H1 (cell line): Measurements from ENCODE around the gene KIF3B. TPM values are rescaled to one million over a fixed set of nuclear protein-coding genes. Genes with fewer than 3 reads are reported as not detected.

Experiments used
- CTCF ChIA-PET: fragments of 300-600 bp; sonication (Branson Sonifier 250); formaldehyde crosslinking; loops from one replicate; lab custom pipeline; 2021; ENCODE audit not compliant: partially characterized antibody; lab: Charles Lee
- POLR2A ChIA-PET: fragments of 300-600 bp; sonication (Branson Sonifier 250); formaldehyde crosslinking; loops from one replicate; lab custom pipeline; 2021; ENCODE audit warnings: inconsistent platforms; ENCODE audit not compliant: partially characterized antibody; lab: Charles Lee
- DNase-seq, 2 experiments: peaks; one replicate each; pipeline versions ENCODE4 v3.0.0 to v3.0.0-alpha.2; 2010 to 2022; ENCODE audit warnings: low spot score in 2 of 2, low read depth in 1 of 2, mixed read lengths in 1 of 2
- FAIRE-seq: peaks from 2 replicates; lab custom pipeline; 2011; peaks lifted over from hg19 to GRCh38; lab: Jason Lieb, UNC
- H2AFZ ChIP-seq: 2 replicates; pipeline ENCODE4 v1.8.1; 2012; ENCODE audit warnings: low read length, inconsistent platforms
- H2AK5ac ChIP-seq: 2 replicates; pipeline ENCODE4 v1.6.1; 2013; ENCODE audit warnings: low read depth, low read length
- H2BK120ac ChIP-seq: replicated peaks from 2 replicates; pipeline ENCODE3; 2013; ENCODE audit warnings: low read depth, low read length, inconsistent platforms
- H2BK12ac ChIP-seq: 2 replicates; pipeline ENCODE4 v1.6.1; 2013; ENCODE audit warnings: low read depth, low read length
- H2BK15ac ChIP-seq: 2 replicates; pipeline ENCODE4 v1.6.1; 2013; ENCODE audit warnings: low read length
- H2BK20ac ChIP-seq: 2 replicates; pipeline ENCODE4 v1.6.1; 2013; ENCODE audit warnings: low read length
- H2BK5ac ChIP-seq: 2 replicates; pipeline ENCODE4 v1.6.1; 2013; ENCODE audit warnings: low read depth, low read length
- H3K14ac ChIP-seq: 2 replicates; pipeline ENCODE4 v1.6.1; 2013; ENCODE audit warnings: inconsistent platforms; ENCODE audit not compliant: insufficient read length
- H3K18ac ChIP-seq: 2 replicates; pipeline ENCODE4 v1.6.1; 2013; ENCODE audit warnings: low read length; ENCODE audit errors: extremely low read depth
- H3K23ac ChIP-seq: 2 replicates; pipeline ENCODE4 v1.6.1; 2013; ENCODE audit warnings: inconsistent platforms; ENCODE audit not compliant: insufficient read length
- H3K23me2 ChIP-seq: 2 replicates; pipeline ENCODE4 v1.6.1; 2013; ENCODE audit warnings: low read depth, low read length
- H3K27ac ChIP-seq: 2 replicates; pipeline ENCODE4 v1.6.1; 2011; ENCODE audit warnings: low read depth, low read length, inconsistent platforms
- H3K27me3 ChIP-seq, 4 experiments: replicated peaks in 1 of 4; 1 replicate in 1 of 4; 2 replicates in 3 of 4; pipeline versions ENCODE4 v1.6.1 to v1.8.1; 2011 to 2013; ENCODE audit warnings: low read length in 3 of 4, mild to moderate bottlenecking in 3 of 4, inconsistent platforms in 2 of 4, mixed read lengths in 2 of 4, moderate library complexity in 1 of 4; ENCODE audit not compliant: control insufficient read depth in 3 of 4, insufficient read depth in 3 of 4; ENCODE audit errors: extremely low read depth in 1 of 4
- H3K36me3 ChIP-seq, 4 experiments: 2 replicates each; pipeline versions ENCODE4 v1.6.1 to v1.8.1; 2011 to 2013; ENCODE audit warnings: mild to moderate bottlenecking in 4 of 4, low read length in 3 of 4, moderate library complexity in 2 of 4, control low read depth in 1 of 4, inconsistent platforms in 1 of 4; ENCODE audit not compliant: insufficient read depth in 4 of 4, control insufficient read depth in 2 of 4
- H3K4ac ChIP-seq: replicated peaks from 2 replicates; pipeline ENCODE3; 2013; ENCODE audit warnings: low read length, low read depth, mixed read lengths, inconsistent platforms; ENCODE audit not compliant: insufficient read length
- H3K4me1 ChIP-seq, 4 experiments: replicated peaks in 1 of 4; 1 replicate in 1 of 4; 2 replicates in 3 of 4; pipeline versions ENCODE4 v1.6.1 to v1.8.1; 2011 to 2013; ENCODE audit warnings: low read length in 3 of 4, inconsistent platforms in 2 of 4, mixed read lengths in 1 of 4; ENCODE audit not compliant: insufficient read depth in 4 of 4, control insufficient read depth in 3 of 4
- H3K4me2 ChIP-seq, 2 experiments: 2 replicates each; pipeline versions ENCODE4 v1.6.1 to v1.8.1; 2011 to 2013; ENCODE audit warnings: low read depth in 2 of 2, low read length in 2 of 2, control low read depth in 1 of 2, inconsistent platforms in 1 of 2, mild to moderate bottlenecking in 1 of 2; ENCODE audit not compliant: insufficient read depth in 1 of 2
- H3K4me3 ChIP-seq, 4 experiments: fragments of 200-600, 300-600 bp in 1 of 4; sonication (generic), shearing (Covaris generic), sonication (Bioruptor Twin) in 1 of 4; 2 replicates each; pipeline versions ENCODE4 v1.5.1 to v1.8.1; 2011 to 2016; ENCODE audit warnings: low read length in 4 of 4, low read depth in 3 of 4, control low read depth in 2 of 4, inconsistent platforms in 2 of 4, mild to moderate bottlenecking in 2 of 4, mixed read lengths in 1 of 4, moderate library complexity in 1 of 4; ENCODE audit not compliant: insufficient read depth in 2 of 4; ENCODE audit errors: extremely low read depth in 1 of 4
- H3K56ac ChIP-seq: replicated peaks from 2 replicates; pipeline ENCODE3; 2013; ENCODE audit warnings: low read depth, mild to moderate bottlenecking, mixed read lengths, low read length, inconsistent platforms; ENCODE audit not compliant: insufficient read length
- H3K79me1 ChIP-seq: 2 replicates; pipeline ENCODE4 v1.6.1; 2013; ENCODE audit warnings: low read depth, low read length, control low read depth
- H3K79me2 ChIP-seq, 2 experiments: 2 replicates each; pipeline versions ENCODE4 v1.6.1 to v1.8.1; 2012 to 2013; ENCODE audit warnings: low read length in 2 of 2, mild to moderate bottlenecking in 2 of 2, inconsistent platforms in 1 of 2; ENCODE audit not compliant: insufficient read depth in 2 of 2, control insufficient read depth in 1 of 2
- H3K9ac ChIP-seq, 4 experiments: replicated peaks in 1 of 4; 1 replicate in 1 of 4; 2 replicates in 3 of 4; pipeline versions ENCODE4 v1.6.1 to v1.8.1; 2011 to 2013; ENCODE audit warnings: low read depth in 3 of 4, low read length in 3 of 4, control low read depth in 2 of 4, mild to moderate bottlenecking in 2 of 4, moderate library complexity in 2 of 4, inconsistent platforms in 1 of 4; ENCODE audit errors: extremely low read depth in 1 of 4
- H3K9me3 ChIP-seq, 2 experiments: 2 replicates each; pipeline versions ENCODE4 v1.6.1 to v1.8.1; 2012 to 2013; ENCODE audit warnings: mild to moderate bottlenecking in 2 of 2, moderate library complexity in 2 of 2, control low read depth in 1 of 2, inconsistent platforms in 1 of 2, low read depth in 1 of 2, low read length in 1 of 2, mixed read lengths in 1 of 2; ENCODE audit not compliant: insufficient read depth in 2 of 2
- H4K20me1 ChIP-seq, 2 experiments: replicated peaks in 1 of 2; 2 replicates each; pipeline versions ENCODE3 to v1.8.1; 2011 to 2013; ENCODE audit warnings: inconsistent platforms in 2 of 2, low read length in 2 of 2, mild to moderate bottlenecking in 1 of 2; ENCODE audit not compliant: insufficient read depth in 2 of 2, control insufficient read depth in 1 of 2
- H4K5ac ChIP-seq: 2 replicates; pipeline ENCODE4 v1.6.1; 2013; ENCODE audit warnings: low read length, low read depth, mixed read lengths, inconsistent platforms; ENCODE audit not compliant: insufficient read length
- H4K8ac ChIP-seq: 2 replicates; pipeline ENCODE4 v1.8.0; 2013; ENCODE audit warnings: mild to moderate bottlenecking, moderate library complexity, low read length, inconsistent platforms; ENCODE audit not compliant: insufficient read depth; ENCODE audit errors: extremely low read depth
- H4K91ac ChIP-seq: replicated peaks from 2 replicates; pipeline ENCODE3; 2013; ENCODE audit warnings: low read length, mixed read lengths, inconsistent platforms; ENCODE audit not compliant: insufficient read length
- ASH2L ChIP-seq: fragments of 200-600, 300-600 bp; sonication (generic); IDR thresholded peaks from one replicate; pipeline ENCODE4 v1.7.1; 2017; ENCODE audit warnings: low read length
- EGR1 ChIP-seq: IDR thresholded peaks from 2 replicates; pipeline ENCODE4 v1.6.1; 2011; ENCODE audit warnings: low read depth, low read length, borderline replicate concordance
- EP300 ChIP-seq, 2 experiments: IDR thresholded peaks; 1 replicate in 1 of 2; 2 replicates in 1 of 2; pipeline ENCODE4 v1.6.1; 2011 to 2012; ENCODE audit warnings: low read depth in 2 of 2, low read length in 2 of 2, mild to moderate bottlenecking in 2 of 2, borderline replicate concordance in 1 of 2, inconsistent platforms in 1 of 2, moderate library complexity in 1 of 2
- EZH2 ChIP-seq: fragments of 200-600 bp; sonication (generic); IDR thresholded peaks from 2 replicates; pipeline ENCODE4 v1.7.1; 2012; ENCODE audit warnings: low read depth, mild to moderate bottlenecking, moderate library complexity, low read length, inconsistent platforms; ENCODE audit not compliant: severe bottlenecking
- HDAC6 ChIP-seq: IDR thresholded peaks from one replicate; pipeline ENCODE4 v1.7.1; 2012; ENCODE audit warnings: low read depth, mild to moderate bottlenecking, inconsistent platforms, low read length, moderate library complexity
- SIN3A ChIP-seq, 2 experiments: IDR thresholded peaks in 1 of 2; conservative IDR thresholded peaks in 1 of 2; 2 replicates each; pipeline ENCODE4 v1.6.1; 2011 to 2012; ENCODE audit warnings: low read length in 2 of 2, improper control_type of control experiment in 1 of 2, low read depth in 1 of 2, mild to moderate bottlenecking in 1 of 2
- SIRT6 ChIP-seq: IDR thresholded peaks from one replicate; pipeline ENCODE4 v1.7.1; 2012; ENCODE audit warnings: low read length, inconsistent platforms
- TEAD4 ChIP-seq: IDR thresholded peaks from 2 replicates; pipeline ENCODE4 v1.6.1; 2012; ENCODE audit warnings: low read depth, low read length, inconsistent platforms, mixed read lengths
- WGBS, 2 experiments: shearing (Covaris generic) in 1 of 2; methylation state at CpG; one replicate each; pipeline versions ENCODE4 v1.1.6 to v1.1.7; 2013 to 2015; ENCODE audit warnings: low lambda C conversion rate in 2 of 2, mixed read lengths in 2 of 2, inconsistent platforms in 1 of 2, low coverage in 1 of 2, missing lambda C conversion rate in 1 of 2; ENCODE audit not compliant: insufficient replicate concordance in 2 of 2, insufficient coverage in 1 of 2, insufficient read length in 1 of 2; ENCODE audit errors: extremely low coverage in 1 of 2, missing lambda C conversion rate in 1 of 2; 5-methylcytosine and 5-hydroxymethylcytosine counted together
- polyA plus RNA-seq, 7 experiments: library from polyadenylated mRNA; depleted of rRNA in 3 of 7; stranded (reverse) in 5 of 7; unstranded in 2 of 7; fragments of >200 nt in 5 of 7; fragments of 200-250 nt in 2 of 7; gene quantifications; 1 replicate in 5 of 7; 2 replicates in 1 of 7; 4 replicates in 1 of 7; pipeline versions ENCODE4 v1.2.1 to v1.2.3, GENCODE V29; 2011 to 2013; ENCODE audit warnings: missing spikeins in 2 of 7, mixed read lengths in 2 of 7
- total RNA-seq: library from RNA; stranded (reverse); fragmentation: NEBNext Ultra II Directional; extraction: Animal tissue kit (Norgen Biotek cat#: 25700); gene quantifications from 2 replicates; pipeline ENCODE4 v1.2.1, GENCODE V29; 2021
- TF ChIP-seq, protein P1 (sequence below): IDR thresholded peaks from 2 replicates; pipeline ENCODE4 v1.6.1; 2012; ENCODE audit warnings: low read length, inconsistent platforms
- TF ChIP-seq, protein P2 (sequence below): IDR thresholded peaks from 2 replicates; pipeline ENCODE4 v1.6.1; 2011; ENCODE audit warnings: low read length, improper control_type of control experiment

KIF3B gene
- total and polyA plus RNA-seq, 2 of the 8 experiments (the other 6 are each of a cell fraction or from before 2014, with no cell fraction given): 10.1 to 22.4 TPM

DNA sequence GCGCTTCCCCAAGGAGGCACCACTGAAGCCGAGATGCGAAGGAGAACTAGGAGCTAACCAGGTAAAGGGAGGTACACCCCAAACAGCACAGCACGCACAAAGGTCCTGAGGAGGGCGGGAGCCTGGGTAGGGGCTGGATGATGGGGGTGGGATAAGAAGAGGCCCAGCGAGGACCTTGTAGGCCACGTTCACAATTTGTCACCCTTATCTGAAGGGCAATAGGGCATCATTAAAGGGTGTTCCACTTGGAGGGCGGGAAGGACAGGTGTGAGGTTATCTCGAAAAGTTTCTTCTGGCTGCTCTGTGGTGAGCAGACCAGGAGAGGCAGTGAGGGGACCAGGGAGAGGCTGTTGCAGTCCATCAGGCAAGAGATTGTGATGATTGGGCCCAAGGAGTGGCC lies 44.2 kb upstream of the KIF3B start:
- Histone ChIP-seq H3K36me3 (peaks cover 19 to 48% (median 39%) of the 10 kb centered on the region in 4 experiments; a peak in 6 of 8 replicates), H3K27ac (no peak overlapping the region), H4K20me1 (peaks cover 0 to 1% of the 10 kb centered on the region in 2 experiments), H2AFZ (no peak overlapping the region), H3K18ac (no peak overlapping the region), H3K56ac (no peak overlapping the region), H2BK12ac (no peak overlapping the region), H3K79me2 (no peaks in the 10 kb centered on the region), H3K4ac (no peak overlapping the region), H3K14ac (no peak overlapping the region), H3K4me2 (no peak overlapping the region), H2BK15ac (no peak overlapping the region), H4K5ac (no peak overlapping the region), H3K4me1 (no peaks in the 10 kb centered on the region), H2BK5ac (no peak overlapping the region), H4K91ac (no peak overlapping the region), H3K9ac (no peak overlapping the region), H2AK5ac (no peak overlapping the region), H2BK20ac (no peak overlapping the region), H3K79me1 (no peaks in the 10 kb centered on the region), H4K8ac (no peak overlapping the region), H3K4me3 (no peak overlapping the region), H3K23ac (no peak overlapping the region), H2BK120ac (no peak overlapping the region), H3K27me3 (no peaks in the 10 kb centered on the region), H3K9me3 (no peaks in the 10 kb centered on the region), H3K23me2 (no peaks in the 10 kb centered on the region)
- POLR2A ChIA-PET: interaction anchor here (1.0 to 2.4 kb wide), 3 partner anchors 10 to 19 kb away, joined by 3 to 6 read pairs (median 4); no protein-coding TSS in a partner anchor
- FAIRE-seq: no peak
- CTCF ChIA-PET: no interaction called here
- whole genome bisulfite sequencing, 2 experiments: 87% methylated on average over 9 of the region's 9 CpGs; no CpG with 5 or more reads in 1 of the 2 experiments
- no peak for DNase-seq
- no peak for TF ChIP-seq EZH2
- no peak for TF ChIP-seq ASH2L
- no peak for TF ChIP-seq HDAC6
- TF ChIP-seq SIN3A (conservative IDR thresholded peaks at IDR 0.05 in 1 of 2, IDR thresholded peaks at IDR 0.05 in 1 of 2; ENCODE audit: low read depth in 1 of 2, low read length in 2 of 2): no peak
- TF ChIP-seq EP300 (IDR thresholded peaks at IDR 0.05; ENCODE audit: borderline replicate concordance in 1 of 2, low read depth in 2 of 2, low read length in 2 of 2): no peak
- TF ChIP-seq, protein P1, sequence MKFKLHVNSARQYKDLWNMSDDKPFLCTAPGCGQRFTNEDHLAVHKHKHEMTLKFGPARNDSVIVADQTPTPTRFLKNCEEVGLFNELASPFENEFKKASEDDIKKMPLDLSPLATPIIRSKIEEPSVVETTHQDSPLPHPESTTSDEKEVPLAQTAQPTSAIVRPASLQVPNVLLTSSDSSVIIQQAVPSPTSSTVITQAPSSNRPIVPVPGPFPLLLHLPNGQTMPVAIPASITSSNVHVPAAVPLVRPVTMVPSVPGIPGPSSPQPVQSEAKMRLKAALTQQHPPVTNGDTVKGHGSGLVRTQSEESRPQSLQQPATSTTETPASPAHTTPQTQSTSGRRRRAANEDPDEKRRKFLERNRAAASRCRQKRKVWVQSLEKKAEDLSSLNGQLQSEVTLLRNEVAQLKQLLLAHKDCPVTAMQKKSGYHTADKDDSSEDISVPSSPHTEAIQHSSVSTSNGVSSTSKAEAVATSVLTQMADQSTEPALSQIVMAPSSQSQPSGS: no peak
- no peak for TF ChIP-seq TEAD4
- TF ChIP-seq SIRT6: no peak
- TF ChIP-seq, protein P2, sequence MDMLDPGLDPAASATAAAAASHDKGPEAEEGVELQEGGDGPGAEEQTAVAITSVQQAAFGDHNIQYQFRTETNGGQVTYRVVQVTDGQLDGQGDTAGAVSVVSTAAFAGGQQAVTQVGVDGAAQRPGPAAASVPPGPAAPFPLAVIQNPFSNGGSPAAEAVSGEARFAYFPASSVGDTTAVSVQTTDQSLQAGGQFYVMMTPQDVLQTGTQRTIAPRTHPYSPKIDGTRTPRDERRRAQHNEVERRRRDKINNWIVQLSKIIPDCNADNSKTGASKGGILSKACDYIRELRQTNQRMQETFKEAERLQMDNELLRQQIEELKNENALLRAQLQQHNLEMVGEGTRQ: no peak
- TF ChIP-seq EGR1: no peak
